Activated CD8-positive, alpha-beta memory T cell treated with anti-CD3 and anti-CD28 coated beads for 24 hours (primary cell): Measurements from ENCODE around the gene MYO7A.

Experiments
- DNase-seq: peaks from one replicate; pipeline ENCODE4 v3.0.0-alpha.2; 2020

The MYO7A gene

GRCh38 chr11:77147668-77148321 is 19.7 kb downstream of the MYO7A start:
- peak; percentile 77 for DNase-seq

- DNase-seq = no peak
Measured at GRCh38 chr11:77148963-77149715, 21.1 kb downstream of the MYO7A start.

- no peak for DNase-seq
Measured at GRCh38 chr11:77149716-77150392, 21.8 kb downstream of the MYO7A start.

- no peak for DNase-seq
Measured at GRCh38 chr11:77150836-77151235, 22.8 kb downstream of the MYO7A start.

- DNase-seq = peak; percentile 78
Measured at GRCh38 chr11:77151804-77152509, 23.9 kb downstream of the MYO7A start.

- DNase-seq = no peak
Measured at GRCh38 chr11:77152846-77153245, 24.8 kb downstream of the MYO7A start.

GRCh38 chr11:77153276-77154185 is 25.5 kb downstream of the MYO7A start:
- no peak for DNase-seq

- DNase-seq = no peak
Measured at GRCh38 chr11:77154381-77155081, 26.5 kb downstream of the MYO7A start.

GRCh38 chr11:77155082-77155475 is 27.0 kb downstream of the MYO7A start:
- DNase-seq = no peak

- no peak for DNase-seq
Measured at GRCh38 chr11:77155556-77156130, 27.6 kb downstream of the MYO7A start.

GRCh38 chr11:77156396-77157195 is 28.6 kb downstream of the MYO7A start:
- no peak for DNase-seq

GRCh38 chr11:77158041-77158695 is 30.1 kb downstream of the MYO7A start:
- DNase-seq = no peak

- DNase-seq = no peak
Measured at GRCh38 chr11:77159219-77159936, 31.3 kb downstream of the MYO7A start.

- DNase-seq = no peak
Measured at GRCh38 chr11:77159937-77160495, 32.0 kb downstream of the MYO7A start.

- DNase-seq = no peak
Measured at GRCh38 chr11:77163271-77163670, 35.2 kb downstream of the MYO7A start.

- DNase-seq = no peak
Measured at GRCh38 chr11:77165066-77165465, 37.0 kb downstream of the MYO7A start.

GRCh38 chr11:77166021-77166420 is 38.0 kb downstream of the MYO7A start:
- no peak for DNase-seq

GRCh38 chr11:77167111-77167626 is 39.1 kb downstream of the MYO7A start:
- DNase-seq = no peak
